HG03354 (cell line): ENCODE measurements around the gene SLC22A1.

Source experiments
- ATAC-seq: cut with Tn5 transposase; IDR thresholded peaks from one replicate; pipeline ENCODE4 v1.9.1; 2021; ENCODE audit warnings: mild to moderate bottlenecking; ENCODE audit not compliant: unreplicated experiment, poor library complexity, severe bottlenecking

Gene SLC22A1

DNA sequence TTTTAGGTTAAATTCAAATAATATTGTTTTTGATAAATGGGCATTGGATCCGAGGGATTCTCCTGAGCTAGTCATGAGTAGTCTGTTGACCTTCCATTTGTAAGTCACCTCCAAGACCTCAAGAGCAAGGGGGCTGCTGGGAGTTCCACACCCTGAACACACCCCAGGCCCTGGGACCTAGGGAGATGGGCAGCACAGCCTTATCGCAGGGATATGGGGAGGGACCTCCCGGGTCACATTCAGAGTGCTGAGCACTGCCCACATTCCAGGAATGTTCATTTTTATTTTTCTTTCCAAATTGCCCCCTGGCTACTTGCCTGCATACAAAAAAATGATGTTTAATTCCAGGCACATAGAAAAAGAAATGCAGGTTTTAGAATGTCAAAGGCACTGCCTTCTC is 81.5 kb downstream of the SLC22A1 start:
- no peak for ATAC-seq

DNA sequence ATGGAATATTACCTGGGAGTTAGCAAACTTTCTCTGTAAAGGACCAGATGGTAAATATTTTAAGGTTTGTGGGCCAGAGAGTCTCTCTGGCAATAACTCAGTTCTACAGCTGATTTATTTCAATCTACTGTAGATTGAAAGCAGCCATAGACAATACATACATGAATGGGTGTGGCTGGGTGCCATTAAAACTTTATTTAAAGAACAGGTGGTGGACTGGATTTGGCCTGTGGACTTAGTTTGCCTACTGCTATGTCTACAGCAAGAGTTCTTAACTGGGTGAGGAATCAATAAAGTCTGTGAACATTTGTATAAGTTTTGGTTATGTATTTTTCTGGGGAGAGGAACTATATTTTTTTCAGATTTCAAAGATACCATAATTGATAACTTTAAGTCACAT is 81.9 kb downstream of the SLC22A1 start:
- ATAC-seq, result no peak

GRCh38 chr6:160203953-160204352 is 82.3 kb downstream of the SLC22A1 start:
- ATAC-seq, result no peak

DNA sequence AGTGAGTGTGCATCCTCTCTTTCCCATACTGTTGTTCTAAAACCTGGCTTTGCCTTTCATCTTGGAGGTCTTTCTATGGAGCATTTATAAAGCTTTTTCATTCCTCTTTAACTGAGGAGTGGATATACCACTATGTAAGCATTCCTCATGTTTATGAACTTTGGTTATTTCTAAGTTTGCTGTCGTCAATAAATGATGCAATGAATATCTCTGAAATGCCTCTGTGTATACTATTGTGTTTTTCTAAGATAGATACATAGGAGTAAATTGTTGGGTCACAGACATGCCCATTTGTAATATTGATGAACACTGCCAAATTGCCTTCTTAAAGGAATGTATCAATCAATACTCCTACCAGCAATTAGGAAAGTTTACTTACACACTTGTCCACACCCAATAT is 83.1 kb downstream of the SLC22A1 start:
- ATAC-seq, result no peak

GRCh38 chr6:160207618-160208017 is 86.0 kb downstream of the SLC22A1 start:
- ATAC-seq, result no peak
